Measurements from ENCODE around the gene FBXW7.

FBXW7 gene

DNA sequence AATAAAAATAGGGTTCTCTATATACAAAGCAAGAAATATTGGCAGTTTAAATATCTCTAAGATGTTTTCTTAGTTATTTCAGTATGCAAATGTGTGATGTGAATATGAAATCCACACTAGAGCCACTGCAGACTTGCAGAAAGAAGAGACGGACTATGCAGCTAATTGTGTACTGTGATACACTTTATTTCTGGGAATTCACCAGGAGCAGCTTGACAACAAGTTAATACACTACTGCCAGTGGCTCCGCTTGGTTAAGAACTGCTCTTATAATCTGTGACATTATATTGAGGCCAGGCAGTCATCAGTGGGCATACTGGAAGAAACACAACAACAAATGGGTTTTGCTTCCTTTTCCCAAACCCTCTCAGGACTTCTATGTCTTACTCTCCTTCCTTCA is 172.0 kb downstream of the FBXW7 start:
- no peak for DNase-seq

DNA sequence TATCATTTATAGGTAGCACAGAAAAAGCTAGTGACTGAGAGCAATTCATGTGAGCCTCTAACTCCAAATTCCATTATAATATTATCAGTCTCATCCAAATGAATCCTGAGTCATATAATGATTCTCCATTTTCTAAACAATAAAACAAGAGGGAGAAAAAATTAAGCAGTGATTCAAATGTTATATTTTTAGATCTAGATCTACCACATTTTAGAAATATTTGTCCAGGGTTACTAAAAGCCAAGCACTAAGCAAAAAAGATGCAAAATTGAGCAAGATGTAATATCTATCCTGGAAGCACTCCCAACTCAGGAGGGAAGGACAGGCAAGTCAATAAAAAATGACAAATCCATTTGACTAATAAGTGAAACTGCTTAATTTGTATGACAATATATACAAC is 172.8 kb downstream of the FBXW7 start:
- DNase-seq, result no peak

DNA sequence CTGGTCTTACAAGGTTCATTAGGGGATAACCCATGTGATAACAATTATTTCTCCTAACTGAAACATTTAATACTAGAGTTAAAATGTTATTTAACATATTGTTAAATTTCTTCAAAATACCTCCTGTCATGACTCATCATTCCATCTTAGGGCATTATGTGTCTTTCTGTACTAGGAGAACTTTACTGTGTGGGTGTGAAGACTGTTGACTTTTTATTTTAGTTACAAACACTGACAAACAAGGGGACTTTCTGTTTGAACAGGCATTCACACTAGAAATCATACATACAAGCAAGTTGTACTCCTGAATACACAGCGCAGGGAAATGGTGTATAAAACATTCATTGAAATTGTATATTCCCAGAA is 175.9 kb downstream of the FBXW7 start:
- no peak for DNase-seq

DNA sequence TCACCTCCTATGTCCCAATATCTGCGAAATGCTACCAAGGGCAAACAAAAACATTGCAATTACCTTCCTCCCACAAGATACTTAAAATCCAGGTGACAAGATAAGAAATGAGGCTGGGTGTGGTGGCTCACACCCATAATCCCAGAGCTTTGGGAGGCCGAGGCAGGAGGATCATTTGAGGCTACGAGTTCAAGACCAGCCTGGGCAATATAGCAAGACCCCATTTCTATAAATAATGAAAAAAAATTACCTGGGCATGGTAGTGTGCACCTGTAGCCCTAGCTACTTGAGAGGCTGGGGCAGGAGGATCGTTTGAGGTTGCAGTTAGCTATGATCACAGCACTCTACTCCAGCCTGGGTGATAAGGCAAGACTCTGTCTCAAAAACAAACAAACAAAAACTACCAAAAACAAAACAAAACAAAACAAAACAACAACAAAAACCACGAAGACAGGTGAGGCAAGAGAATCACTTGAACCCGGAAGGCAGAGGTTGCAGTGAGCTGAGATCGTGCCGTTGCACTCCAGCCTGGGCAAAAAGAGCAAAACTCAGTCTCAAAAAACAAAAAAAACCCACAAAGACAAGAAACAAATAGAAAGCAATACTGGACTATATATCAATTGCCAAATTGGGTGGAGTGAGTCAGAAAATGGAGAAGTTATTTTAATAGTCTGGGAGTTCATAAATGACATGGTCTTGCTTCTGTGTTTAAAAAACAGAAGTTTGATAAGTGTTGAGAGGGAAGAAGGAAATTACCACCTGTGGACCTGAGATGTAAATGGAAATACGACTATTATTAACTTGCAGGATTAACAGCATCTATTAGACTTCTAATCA is 176.5 kb downstream of the FBXW7 start:
- no peak for DNase-seq

DNA sequence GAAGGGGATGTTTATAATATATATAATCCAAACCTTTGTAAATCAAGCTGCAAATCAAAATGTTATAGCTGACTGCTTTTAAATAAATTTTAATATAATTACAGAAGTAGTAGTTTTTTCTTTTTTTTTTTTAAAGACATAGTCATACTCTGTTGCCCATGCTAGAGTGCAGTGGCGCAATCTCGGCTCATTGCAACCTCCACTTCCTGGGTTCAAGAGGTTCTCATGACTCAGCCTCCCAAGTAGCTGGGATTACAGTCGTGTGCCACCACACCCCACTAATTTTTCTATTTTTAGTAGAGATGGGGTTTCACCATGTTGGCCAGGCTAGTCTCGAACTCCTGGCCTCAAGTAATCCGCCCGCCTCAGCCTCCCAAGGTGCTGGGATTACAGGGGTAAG is 178.7 kb downstream of the FBXW7 start:
- DNase-seq, result no peak

DNA sequence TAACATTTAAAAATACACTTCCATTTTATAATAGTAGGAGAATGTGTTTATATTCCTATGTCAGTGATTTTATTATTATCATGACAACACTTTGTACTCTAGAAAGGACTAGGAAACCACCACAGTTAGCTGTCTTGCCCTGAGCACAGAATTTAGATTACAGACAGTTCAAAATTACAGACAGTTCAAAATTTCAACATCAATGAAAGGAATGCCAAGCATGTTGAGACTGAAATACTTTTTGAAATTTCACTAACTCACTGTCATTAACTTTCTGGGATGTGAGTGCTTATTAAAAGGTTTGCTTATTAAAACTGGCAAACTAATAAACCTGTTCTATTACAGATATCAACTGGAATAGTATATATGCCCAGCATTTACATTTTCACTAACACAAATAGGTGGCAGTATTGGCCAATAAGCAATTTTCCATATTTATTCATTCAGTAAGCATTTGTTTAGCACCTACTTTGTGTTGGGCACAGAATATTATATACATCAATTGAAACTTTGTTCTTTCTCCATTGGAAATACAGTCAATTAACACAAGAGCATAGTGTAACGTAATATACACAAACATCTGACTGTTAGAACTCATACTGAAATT is 179.4 kb downstream of the FBXW7 start:
- DNase-seq, result no peak

DNA sequence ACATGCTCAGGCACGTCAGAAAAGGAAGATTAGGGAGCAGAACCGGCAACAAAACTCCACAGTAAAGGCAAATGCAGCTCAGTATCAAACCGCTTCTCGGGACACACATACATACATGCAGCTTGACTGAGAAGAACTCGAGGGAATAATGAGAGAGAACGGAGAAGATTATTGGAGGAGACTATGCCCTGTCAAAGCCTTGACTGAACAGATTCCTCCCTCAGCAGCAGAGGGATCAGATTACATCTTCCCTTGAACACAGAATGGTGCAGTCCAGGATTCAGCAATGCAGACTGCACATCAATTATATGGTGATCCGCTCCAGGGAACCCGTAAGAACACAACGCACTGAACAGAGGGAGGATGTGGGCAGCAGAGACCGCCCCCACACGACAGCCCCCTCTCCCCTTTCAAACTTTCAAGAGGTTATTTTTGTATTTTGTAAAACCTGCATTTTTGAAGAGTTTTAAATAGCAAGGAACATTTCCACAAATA is 183.2 kb downstream of the FBXW7 start:
- no peak for DNase-seq

DNA sequence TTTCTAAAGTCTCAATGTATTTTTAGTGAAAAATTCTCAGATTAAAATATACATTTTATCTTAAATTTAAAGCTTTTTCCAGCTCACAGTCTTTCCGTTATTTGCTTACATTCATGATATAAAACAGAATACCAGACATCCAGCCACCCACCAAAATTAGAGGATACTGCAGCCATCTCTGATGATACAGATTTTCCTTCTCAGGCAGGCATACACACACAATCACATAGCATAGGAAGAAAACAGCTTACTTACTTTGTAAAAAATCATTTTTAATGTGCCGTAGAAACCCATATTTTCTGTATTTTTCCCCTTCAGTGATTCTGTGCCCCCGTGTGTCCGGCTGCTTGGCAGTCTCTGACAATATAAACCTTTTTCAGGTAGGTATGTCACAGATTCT is 183.7 kb downstream of the FBXW7 start:
- DNase-seq, result no peak

DNA sequence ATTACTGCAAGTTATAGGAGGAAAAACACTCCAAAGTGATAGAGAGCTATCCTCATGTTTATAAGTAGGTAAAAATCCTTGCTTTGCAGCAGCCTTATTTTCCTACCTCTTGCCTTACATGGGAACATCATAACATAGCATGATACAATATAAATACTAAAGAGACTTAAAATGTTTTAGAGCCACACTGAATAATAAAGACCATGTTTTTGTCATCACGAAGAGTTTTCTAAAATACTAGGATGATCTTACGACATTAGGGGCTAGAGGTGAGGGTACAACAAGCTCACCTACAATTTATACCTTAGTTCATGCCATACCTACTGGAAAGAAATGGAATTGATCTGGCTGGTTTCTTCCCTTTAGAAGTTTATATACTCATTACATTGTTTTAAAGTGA is 184.8 kb downstream of the FBXW7 start:
- no peak for DNase-seq

DNA sequence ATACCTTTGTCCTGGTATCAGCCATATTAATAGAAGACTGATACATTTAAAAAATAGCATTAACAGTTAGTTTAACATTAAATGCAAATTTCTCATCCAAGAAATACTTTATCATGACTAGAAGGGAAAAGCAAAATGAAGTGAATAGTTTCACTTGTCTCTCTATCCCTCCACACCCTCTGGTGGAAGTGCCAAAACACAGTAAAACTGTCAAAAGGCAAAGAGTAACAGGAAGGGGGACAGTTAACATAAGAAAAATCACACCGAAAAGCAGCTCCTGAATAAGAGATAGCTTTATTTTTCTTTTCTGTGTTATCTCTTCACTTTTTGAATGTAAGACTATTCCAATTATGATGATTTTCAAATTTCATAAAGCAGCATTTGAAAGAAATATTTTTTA is 187.2 kb downstream of the FBXW7 start:
- DNase-seq, result no peak

DNA sequence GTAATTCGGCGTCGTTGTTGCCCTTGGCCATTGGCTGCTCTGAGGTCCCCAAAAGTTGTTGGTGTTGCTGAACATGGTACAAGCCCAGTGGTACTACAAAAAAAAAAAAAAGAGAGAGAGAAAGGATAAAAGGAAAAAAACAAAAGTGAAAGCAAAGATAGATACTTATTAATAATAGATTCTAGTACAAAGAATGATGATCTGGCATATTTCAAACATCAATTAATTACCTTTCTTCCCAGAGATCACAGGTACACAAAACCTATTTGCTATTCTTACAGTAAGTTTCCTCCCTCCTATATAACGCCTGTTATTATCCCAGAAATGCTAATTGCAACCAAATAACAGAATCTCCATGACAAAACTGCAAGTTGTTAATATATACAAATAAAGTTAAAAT is 188.9 kb downstream of the FBXW7 start:
- DNase-seq, result no peak

DNA sequence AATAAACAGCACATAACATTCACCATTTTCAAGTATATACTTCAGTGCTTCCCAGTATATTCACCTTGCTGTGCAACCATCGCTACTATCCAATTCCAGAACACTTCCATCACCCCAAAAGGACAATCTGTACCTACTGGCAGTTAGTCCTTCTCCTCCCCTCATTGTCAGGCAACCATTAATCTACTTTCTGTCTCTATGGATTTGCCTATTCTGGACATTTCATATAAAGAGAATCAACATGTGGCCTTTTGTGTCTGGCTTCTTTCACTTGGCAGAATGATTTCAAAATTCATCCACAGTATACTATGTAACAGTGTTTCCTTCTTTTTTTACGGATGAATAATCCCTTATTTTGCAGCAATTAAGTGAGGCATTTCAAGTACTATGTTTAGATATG is 189.4 kb downstream of the FBXW7 start:
- DNase-seq, result no peak

DNA sequence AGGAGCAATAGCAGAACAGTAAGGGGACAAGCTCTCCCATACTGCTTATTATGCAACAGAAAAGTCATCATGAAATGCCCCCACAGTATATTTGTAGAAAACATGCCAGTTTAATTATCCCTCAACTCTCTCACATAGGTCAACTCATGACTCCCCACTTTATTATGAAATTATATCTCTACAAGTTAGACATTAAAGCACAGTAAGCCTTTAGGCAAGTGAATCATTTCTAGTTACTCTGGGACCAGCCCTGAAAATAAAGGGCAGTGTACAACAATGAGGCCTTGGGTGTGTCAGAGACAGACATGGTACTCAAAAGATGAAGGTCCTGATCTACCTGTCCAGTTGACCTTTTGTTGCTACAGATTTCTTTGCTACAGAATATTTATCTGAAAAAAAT is 191.9 kb downstream of the FBXW7 start:
- DNase-seq, result no peak

DNA sequence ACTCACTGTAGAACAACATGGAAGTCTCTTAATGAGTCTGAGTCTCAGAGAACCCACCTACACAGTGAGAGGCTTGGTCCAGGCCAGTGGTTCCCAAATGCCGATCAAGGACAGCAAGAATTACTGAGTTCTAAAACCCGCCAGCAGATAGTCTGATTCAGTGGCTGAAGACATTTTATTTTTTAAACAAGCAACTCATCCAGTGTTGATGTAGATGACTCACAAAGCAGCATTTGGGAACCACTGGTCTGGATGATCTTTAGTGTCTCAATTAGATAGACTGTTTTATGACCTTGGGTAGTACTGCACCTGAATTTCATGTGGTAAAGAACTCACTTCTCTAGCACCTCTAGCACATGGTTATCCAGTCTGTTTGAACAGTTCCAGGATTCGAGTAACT is 193.6 kb downstream of the FBXW7 start:
- DNase-seq, result no peak

DNA sequence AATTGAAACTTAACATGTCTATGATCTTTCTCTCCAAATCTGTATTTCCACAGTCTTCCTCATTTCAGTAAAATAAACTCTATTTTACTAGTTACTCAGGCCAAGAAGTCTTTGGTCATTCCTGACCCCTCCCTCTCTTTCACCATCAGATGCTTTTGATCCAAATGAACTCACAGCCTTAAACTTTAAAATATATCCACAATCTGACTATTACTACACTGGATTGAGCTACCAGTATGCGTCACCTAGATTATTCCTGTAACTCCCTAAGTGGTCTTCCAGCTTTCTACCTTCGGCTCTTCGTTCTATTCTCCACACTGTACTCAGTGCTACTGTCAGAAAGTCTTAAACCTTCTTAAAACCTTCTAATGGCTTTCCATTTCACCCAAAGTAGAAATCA is 195.1 kb downstream of the FBXW7 start:
- no peak for DNase-seq

DNA sequence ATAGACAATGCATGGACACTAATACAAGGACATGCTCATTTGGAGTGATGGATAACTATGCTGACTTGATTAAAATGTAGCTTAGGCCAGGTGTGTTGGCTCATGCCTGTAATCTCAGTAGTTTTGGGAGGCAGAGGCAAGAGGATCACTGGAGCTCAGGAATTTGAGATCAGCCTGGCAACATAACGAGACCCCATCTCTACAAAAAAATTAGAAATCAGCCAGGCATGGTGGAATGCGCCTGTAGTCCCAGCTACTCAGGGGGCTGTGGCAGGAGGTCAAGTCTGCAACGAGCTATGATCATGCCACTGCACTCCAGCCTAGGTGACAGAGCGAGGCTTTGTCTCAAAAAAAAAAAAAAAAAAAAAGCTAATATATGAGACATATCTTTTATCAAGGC is 196.3 kb downstream of the FBXW7 start:
- no peak for DNase-seq

DNA sequence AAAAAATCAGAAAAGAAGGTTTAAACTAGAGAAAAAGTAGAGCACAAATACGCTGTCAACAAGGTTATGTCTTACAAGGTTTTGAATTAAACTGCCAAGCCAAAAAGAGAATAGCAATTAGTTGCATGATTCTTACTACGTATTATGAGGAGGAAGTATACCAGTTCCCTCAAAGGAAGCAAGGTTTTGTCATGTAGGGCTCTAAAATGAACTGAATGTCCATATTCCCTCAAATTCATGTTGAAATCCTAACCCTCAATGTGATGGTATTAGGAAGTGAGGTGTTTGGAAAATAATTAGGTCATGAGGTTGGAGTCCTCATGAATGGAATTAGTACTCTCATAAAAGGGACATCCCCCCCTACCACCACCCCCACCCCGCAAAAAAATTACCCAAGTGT is 201.0 kb downstream of the FBXW7 start:
- no peak for DNase-seq

DNA sequence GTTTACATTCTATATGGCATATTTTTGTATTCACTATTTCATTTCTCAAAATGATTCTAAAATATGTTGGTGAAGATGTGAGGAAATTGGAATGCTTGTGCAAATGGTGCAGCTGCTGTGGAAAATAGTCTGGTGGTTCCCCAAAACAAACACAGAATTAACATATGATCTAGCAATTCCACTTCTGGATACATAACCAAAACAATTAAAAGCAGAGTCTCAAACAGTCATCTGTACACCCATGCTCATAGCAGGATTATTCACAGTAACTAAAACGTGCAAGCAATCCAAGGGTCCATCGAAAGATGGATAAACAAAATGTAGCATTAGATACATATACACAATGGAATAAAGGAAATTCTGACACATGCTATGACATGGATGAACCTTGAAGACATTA is 204.8 kb downstream of the FBXW7 start:
- no peak for DNase-seq

DNA sequence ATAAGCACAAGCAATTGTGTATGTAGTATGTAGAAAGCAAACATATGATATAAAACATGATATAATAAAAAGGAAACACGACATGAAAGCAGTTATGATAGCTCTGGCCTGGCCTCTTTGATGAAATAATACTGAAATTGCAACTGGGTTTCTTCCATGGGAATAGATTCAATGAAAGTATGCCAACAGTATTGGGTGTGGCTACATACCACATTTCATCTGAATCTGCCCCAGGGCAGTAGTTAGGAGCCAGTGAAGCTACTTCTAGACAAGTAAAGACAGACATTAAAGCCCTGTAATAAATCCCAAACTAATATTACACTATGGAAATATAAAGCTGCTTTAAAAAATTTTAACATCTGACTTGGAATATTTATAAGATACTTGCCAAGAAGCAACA is 207.3 kb downstream of the FBXW7 start:
- DNase-seq, result no peak

DNA sequence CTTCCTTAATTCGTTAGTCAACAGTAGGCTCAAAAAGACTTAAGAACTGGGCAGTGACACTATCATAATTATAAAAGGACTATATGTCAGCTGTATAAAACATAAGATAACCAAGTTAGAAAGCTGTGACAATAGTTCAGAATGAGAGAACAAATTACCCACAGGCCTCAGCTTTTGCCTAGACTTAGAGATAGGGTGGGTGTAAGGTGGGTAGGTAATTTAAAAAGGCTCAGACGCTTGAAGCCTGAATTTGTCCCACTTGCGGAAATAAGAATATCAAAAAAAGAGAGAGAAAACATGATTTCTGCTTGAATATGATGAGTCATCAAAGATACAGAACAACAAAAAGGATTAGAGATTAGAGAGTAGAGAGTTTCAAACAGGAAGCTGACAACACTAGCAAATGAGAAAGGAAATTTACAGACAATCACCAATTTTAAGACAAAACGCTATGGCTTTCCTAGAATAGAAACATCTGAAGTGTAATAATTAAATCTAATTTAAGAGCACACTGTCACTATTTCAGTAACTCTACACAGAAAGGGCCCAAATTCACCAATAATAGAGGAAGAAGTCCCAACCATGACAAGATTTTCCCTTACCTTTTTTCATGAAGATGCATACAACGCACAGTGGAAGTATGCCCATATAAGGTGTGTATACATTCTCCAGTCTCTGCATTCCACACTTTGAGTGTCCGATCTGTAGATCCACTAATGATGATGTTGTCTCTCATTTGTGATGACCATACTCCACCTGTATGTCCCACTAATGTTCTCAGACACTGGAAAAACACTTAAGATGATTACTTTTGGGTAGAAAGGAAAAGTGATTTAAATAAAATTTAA is 208.1 kb downstream of the FBXW7 start:
- DNase-seq, result no peak

DNA sequence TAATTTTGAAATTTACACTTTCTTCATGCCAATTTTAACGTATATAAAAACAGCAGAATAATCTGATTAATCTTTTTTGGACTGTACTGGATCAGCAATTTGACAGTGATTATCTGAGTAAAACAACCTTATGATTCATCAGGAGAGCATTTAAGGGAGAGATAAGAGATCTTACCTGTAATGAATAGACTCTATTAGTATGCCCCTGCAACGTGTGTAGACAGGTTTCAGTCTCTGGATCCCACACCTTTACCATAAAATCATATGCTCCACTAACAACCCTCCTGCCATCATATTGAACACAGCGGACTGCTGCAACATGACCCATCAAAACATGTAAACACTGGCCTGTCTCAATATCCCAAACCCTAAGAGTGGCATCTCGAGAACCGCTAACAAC is 210.1 kb downstream of the FBXW7 start:
- no peak for DNase-seq

DNA sequence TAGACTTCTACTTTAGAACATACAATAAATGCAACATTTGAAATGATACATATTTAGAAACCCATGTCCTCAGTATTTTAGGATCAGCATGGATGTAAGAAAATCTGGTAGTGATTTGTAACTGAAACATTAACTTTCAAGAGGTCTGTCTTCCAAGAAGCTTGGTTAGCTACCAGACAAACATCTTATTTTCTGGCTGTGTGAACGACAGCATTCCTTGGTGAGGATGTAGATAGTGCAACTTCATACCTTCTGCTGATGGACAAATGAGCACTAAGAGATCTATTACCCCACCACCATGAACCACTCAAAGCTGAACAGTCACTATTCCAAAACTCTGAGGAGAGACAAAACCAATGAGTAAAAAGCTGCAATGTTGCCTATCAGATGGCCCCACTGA is 212.7 kb downstream of the FBXW7 start:
- DNase-seq, result no peak

DNA sequence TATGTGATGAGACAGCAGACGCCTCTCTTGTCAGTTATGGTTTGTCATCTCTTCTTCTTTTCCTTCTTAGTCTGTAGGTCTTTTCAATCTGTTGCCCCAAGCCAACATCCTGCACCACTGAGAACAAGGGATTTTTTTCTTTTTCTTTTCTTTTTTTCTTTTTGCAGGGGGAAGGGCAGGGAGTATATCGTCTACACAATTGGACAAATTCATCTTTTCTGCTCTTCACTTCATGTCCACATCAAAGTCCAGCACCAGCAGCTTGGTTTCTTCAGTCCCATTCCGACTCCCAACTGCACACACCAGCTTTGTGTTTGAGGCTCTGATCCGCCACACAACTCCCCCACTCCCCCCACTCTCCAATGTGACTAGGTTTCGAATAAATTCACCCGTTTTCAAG is 213.2 kb downstream of the FBXW7 start:
- DNase-seq, result no peak

DNA sequence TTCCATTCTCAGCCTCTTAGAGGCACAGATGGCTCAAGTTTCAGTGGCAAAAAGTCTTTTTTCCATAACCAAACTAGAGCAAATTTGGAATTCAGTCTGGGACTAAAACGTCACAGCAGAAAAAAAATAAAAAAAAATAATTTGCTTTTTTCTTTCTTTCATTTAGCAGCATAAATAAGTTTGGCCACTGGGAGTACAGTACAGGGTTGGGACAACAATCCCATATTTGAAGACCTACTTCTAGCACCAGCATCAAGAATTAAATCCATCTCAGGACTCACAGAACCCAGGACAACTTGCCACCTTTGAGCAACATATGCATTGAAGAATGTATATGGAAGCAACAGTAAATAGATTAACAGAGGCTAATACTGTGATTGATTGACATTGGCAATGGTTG is 214.0 kb downstream of the FBXW7 start:
- no peak for DNase-seq

Data from GF-D8 (cell line).